Endodermal cell (in vitro differentiated cells): ENCODE results near the gene CAMSAP1. TPM values are rescaled to one million over a fixed set of nuclear protein-coding genes. Genes with fewer than 3 reads are reported as not detected.

ENCODE experiments used
- DNase-seq: peaks from one replicate; pipeline ENCODE4 v3.0.0-alpha.2; 2017
- H3K27ac ChIP-seq: 2 replicates; pipeline ENCODE4 v1.5.1; 2013; ENCODE audit warnings: mild to moderate bottlenecking, low read depth, low read length, moderate library complexity
- H3K27me3 ChIP-seq: 2 replicates; pipeline ENCODE4 v1.6.1; 2013; ENCODE audit warnings: mild to moderate bottlenecking, low read length, moderate library complexity; ENCODE audit not compliant: insufficient read depth, control insufficient read depth, poor library complexity, severe bottlenecking
- H3K36me3 ChIP-seq: 2 replicates; pipeline ENCODE4 v1.7.0; 2013; ENCODE audit warnings: mild to moderate bottlenecking, low read length, moderate library complexity; ENCODE audit not compliant: control insufficient read depth, insufficient read depth
- H3K4me1 ChIP-seq: one replicate; pipeline ENCODE4 v1.7.0; 2013; ENCODE audit warnings: low read length; ENCODE audit not compliant: control insufficient read depth, insufficient read depth
- H3K4me3 ChIP-seq: 2 replicates; pipeline ENCODE4 v1.5.1; 2013; ENCODE audit warnings: mild to moderate bottlenecking, low read length, moderate library complexity
- H3K9ac ChIP-seq: 2 replicates; pipeline ENCODE4 v1.6.1; 2013; ENCODE audit warnings: mild to moderate bottlenecking, low read length, moderate library complexity; ENCODE audit not compliant: poor library complexity, severe bottlenecking; ENCODE audit errors: extremely low read depth
- H3K9me3 ChIP-seq: 2 replicates; pipeline ENCODE4 v1.6.1; 2013; ENCODE audit warnings: mild to moderate bottlenecking, low read length, moderate library complexity; ENCODE audit not compliant: control insufficient read depth
- H3K27ac Mint-ChIP-seq: 2 replicates; pipeline ENCODE4 v1.8.0; 2020; ENCODE audit warnings: mixed read lengths
- H3K27me3 Mint-ChIP-seq: 2 replicates; pipeline ENCODE4 v1.8.0; 2021; ENCODE audit warnings: mild to moderate bottlenecking, mixed read lengths; ENCODE audit not compliant: insufficient read depth
- H3K36me3 Mint-ChIP-seq: 2 replicates; pipeline ENCODE4 v1.8.0; 2020; ENCODE audit warnings: low read depth, mixed read lengths
- H3K4me1 Mint-ChIP-seq: 2 replicates; pipeline ENCODE4 v1.8.0; 2020; ENCODE audit warnings: mixed read lengths
- H3K4me3 Mint-ChIP-seq: 2 replicates; pipeline ENCODE4 v1.8.0; 2020; ENCODE audit warnings: mild to moderate bottlenecking, moderate library complexity, mixed read lengths
- H3K9me3 Mint-ChIP-seq: 2 replicates; pipeline ENCODE4 v1.8.0; 2020; ENCODE audit warnings: mild to moderate bottlenecking, mixed read lengths
- CTCF ChIP-seq: fragments of 200-600 bp; sonication (generic); conservative IDR thresholded peaks from 2 replicates; pipeline ENCODE4 v1.5.0; 2021; ENCODE audit warnings: antibody characterized with exemption, mild to moderate bottlenecking
- WGBS, 2 experiments: methylation state at CpG; one replicate each; pipeline versions ENCODE4 v1.1.5 to v1.1.7; 2013; ENCODE audit warnings: missing lambda C conversion rate in 2 of 2, mixed read lengths in 1 of 2; ENCODE audit not compliant: insufficient coverage in 1 of 2, insufficient read length in 1 of 2; 5-methylcytosine and 5-hydroxymethylcytosine counted together
- total RNA-seq, 2 donors: library from RNA; stranded (reverse); fragmentation: NEBNext Ultra II Directional in 1 of 2; extraction: Animal tissue kit (Norgen Biotek cat#: 25700) in 1 of 2; gene quantifications; 2 replicates in 1 of 2; 3 replicates in 1 of 2; pipeline ENCODE4 v1.2.1, GENCODE V29; 2021

CAMSAP1 gene
- total RNA-seq, 2 donors from 2014 or later, result 40.1 to 43.1 TPM

GRCh38 chr9:135850737-135851136, 56.6 kb downstream of the CAMSAP1 start:
- H3K27me3 ChIP-seq, result no peaks in the 10 kb centered on the region
- H3K9me3 ChIP-seq, result peaks cover 14% of the 10 kb centered on the region
- Mint-ChIP-seq H3K27me3 (no peaks in the 10 kb centered on the region), H3K27ac (peak overlapping the region; percentile 83), H3K36me3 (peaks cover 58% of the 10 kb centered on the region), H3K9me3 (peaks cover 13% of the 10 kb centered on the region), H3K4me3 (no peak overlapping the region), H3K4me1 (peaks cover 25% of the 10 kb centered on the region)
- 43 to 69% methylated on average over 7 to 8 of the region's 8 CpGs for WGBS, 2 experiments
- DNase-seq, result peak; percentile 60
- peak overlapping the region; percentile 8 for H3K4me3 ChIP-seq
- TF ChIP-seq CTCF, result no peak
- H3K4me1 ChIP-seq, result peaks cover 12% of the 10 kb centered on the region
- peaks cover 45% of the 10 kb centered on the region for H3K36me3 ChIP-seq
- H3K27ac ChIP-seq, result no peak overlapping the region
- peak overlapping the region; percentile 4 for H3K9ac ChIP-seq

- Histone ChIP-seq H3K4me3 (no peak overlapping the region), H3K9me3 (peaks cover 18% of the 10 kb centered on the region), H3K9ac (no peak overlapping the region), H3K4me1 (peaks cover 12% of the 10 kb centered on the region), H3K27me3 (no peaks in the 10 kb centered on the region), H3K36me3 (peaks cover 41% of the 10 kb centered on the region), H3K27ac (no peak overlapping the region)
- peaks cover 29% of the 10 kb centered on the region for H3K9me3 Mint-ChIP-seq
- no peak for DNase-seq
- 79 to 85% methylated on average over 8 of the region's 8 CpGs for WGBS, 2 experiments
- H3K4me3 Mint-ChIP-seq, result no peak overlapping the region
- H3K27ac Mint-ChIP-seq, result no peak overlapping the region
- peaks cover 25% of the 10 kb centered on the region for H3K4me1 Mint-ChIP-seq
- TF ChIP-seq CTCF, result no peak
- no peaks in the 10 kb centered on the region for H3K27me3 Mint-ChIP-seq
- peaks cover 66% of the 10 kb centered on the region for H3K36me3 Mint-ChIP-seq
Observed at GRCh38 chr9:135849181-135849580, 58.2 kb downstream of the CAMSAP1 start.

GRCh38 chr9:135848341-135849047, 58.9 kb downstream of the CAMSAP1 start:
- H3K36me3 Mint-ChIP-seq, result peaks cover 65% of the 10 kb centered on the region
- H3K27me3 Mint-ChIP-seq, result no peaks in the 10 kb centered on the region
- 92 to 93% methylated on average over 9 to 13 of the region's 13 CpGs for WGBS, 2 experiments
- Histone ChIP-seq H3K9ac (no peak overlapping the region), H3K36me3 (peaks cover 41% of the 10 kb centered on the region), H3K4me1 (peaks cover 12% of the 10 kb centered on the region), H3K9me3 (peaks cover 23% of the 10 kb centered on the region), H3K27me3 (no peaks in the 10 kb centered on the region), H3K27ac (no peak overlapping the region), H3K4me3 (no peak overlapping the region)
- peaks cover 33% of the 10 kb centered on the region for H3K9me3 Mint-ChIP-seq
- H3K27ac Mint-ChIP-seq, result peak overlapping the region; percentile 53
- TF ChIP-seq CTCF, result no peak
- H3K4me3 Mint-ChIP-seq, result no peak overlapping the region
- H3K4me1 Mint-ChIP-seq, result peaks cover 25% of the 10 kb centered on the region
- no peak for DNase-seq
